Activated CD8-positive, alpha-beta memory T cell treated with anti-CD3 and anti-CD28 coated beads, Interleukin-2, amount 10 ng/mL, durations not matched to agents 7 days and 5 days (primary cell): ENCODE results near the gene S100A7A. TPM values are rescaled to one million over a fixed set of nuclear protein-coding genes. Genes with fewer than 3 reads are reported as not detected.
A peak's percentile ranks its signal among the peaks of the same experiment; 100 is the strongest.
"Not testable (repeated sequence)": the region's sequence is repeated elsewhere in the genome, so short reads cannot be mapped to it uniquely, and the experiment has no call there.

ENCODE experiments used
- ATAC-seq: fragments of 150-1000 bp; cut with Tn5 transposase; one replicate; pipeline ENCODE4 v1.10.0; 2021; ENCODE audit warnings: moderate library complexity
- CTCF ChIA-PET: fragments of 350-600 bp; sonication (Branson Sonifier 250); formaldehyde crosslinking; loops from one replicate; lab custom pipeline; 2021; ENCODE audit warnings: antibody characterized with exemption; lab: Charles Lee
- DNase-seq: peaks from one replicate; pipeline ENCODE4 v3.0.0-alpha.2; 2020
- H3K27ac Mint-ChIP-seq: one replicate; pipeline ENCODE4 v1.8.0; 2021; ENCODE audit warnings: mild to moderate bottlenecking, mixed read lengths
- H3K27me3 Mint-ChIP-seq: one replicate; pipeline ENCODE4 v1.8.0; 2021; ENCODE audit warnings: mixed read lengths
- H3K36me3 Mint-ChIP-seq: one replicate; pipeline ENCODE4 v1.8.0; 2021; ENCODE audit warnings: mild to moderate bottlenecking, mixed read lengths
- H3K4me1 Mint-ChIP-seq: one replicate; pipeline ENCODE4 v1.8.0; 2021; ENCODE audit warnings: mixed read lengths
- H3K4me3 Mint-ChIP-seq: one replicate; pipeline ENCODE4 v1.8.0; 2021; ENCODE audit warnings: mild to moderate bottlenecking, moderate library complexity, mixed read lengths
- H3K9me3 Mint-ChIP-seq: one replicate; pipeline ENCODE4 v1.8.0; 2022; ENCODE audit warnings: low read depth, mixed read lengths
- total RNA-seq, 2 experiments: library from RNA; stranded (reverse); gene quantifications; one replicate each; pipeline ENCODE4 v1.2.3, GENCODE V29; 2021

Gene S100A7A
- total RNA-seq, 2 experiments from 2014 or later: not detected

- peaks cover 10% of the 10 kb centered on the region for H3K27me3 Mint-ChIP-seq
- H3K9me3 Mint-ChIP-seq: no peaks in the 10 kb centered on the region
- DNase-seq (no peak), ATAC-seq (no peak)
- no peak overlapping the region for H3K4me3 Mint-ChIP-seq
- no peaks in the 10 kb centered on the region for H3K4me1 Mint-ChIP-seq
- H3K36me3 Mint-ChIP-seq: no peaks in the 10 kb centered on the region
- H3K27ac Mint-ChIP-seq: no peak overlapping the region
- CTCF ChIA-PET: no interaction called here
Measured at GRCh38 chr1:153399401-153400055, 16.8 kb upstream of the S100A7A start.

GRCh38 chr1:153400244-153400643 is 16.1 kb upstream of the S100A7A start:
- Mint-ChIP-seq H3K27ac (no peak overlapping the region), H3K9me3 (no peaks in the 10 kb centered on the region), H3K27me3 (peaks cover 10% of the 10 kb centered on the region), H3K36me3 (no peaks in the 10 kb centered on the region), H3K4me1 (no peaks in the 10 kb centered on the region), H3K4me3 (no peak overlapping the region)
- no peak for DNase-seq
- ATAC-seq: no peak
- CTCF ChIA-PET: interaction anchor here (0.7 kb wide), 1 partner anchor 101 kb away, joined by 3 read pairs; no protein-coding TSS in a partner anchor

- Mint-ChIP-seq H3K4me3 (no peak overlapping the region), H3K9me3 (no peaks in the 10 kb centered on the region), H3K4me1 (no peaks in the 10 kb centered on the region), H3K27ac (no peak overlapping the region), H3K27me3 (peaks cover 10% of the 10 kb centered on the region), H3K36me3 (no peaks in the 10 kb centered on the region)
- DNase-seq (no peak), ATAC-seq (no peak)
- CTCF ChIA-PET: no interaction called here
Measured at GRCh38 chr1:153401461-153401860, 14.9 kb upstream of the S100A7A start.

GRCh38 chr1:153402226-153402625 is 14.1 kb upstream of the S100A7A start:
- Mint-ChIP-seq H3K27ac (no peak overlapping the region), H3K27me3 (peaks cover 10% of the 10 kb centered on the region), H3K36me3 (no peaks in the 10 kb centered on the region), H3K9me3 (no peaks in the 10 kb centered on the region), H3K4me3 (no peak overlapping the region), H3K4me1 (peaks cover 2% of the 10 kb centered on the region)
- no peak for ATAC-seq
- no peak for DNase-seq
- CTCF ChIA-PET: interaction anchor here (1.5 to 3.3 kb wide), 2 partner anchors 21 to 47 kb away, joined by 4 to 13 read pairs; no protein-coding TSS in a partner anchor

GRCh38 chr1:153403421-153404085 is 12.8 kb upstream of the S100A7A start:
- Mint-ChIP-seq H3K4me3 (no peak overlapping the region), H3K9me3 (no peaks in the 10 kb centered on the region), H3K4me1 (peaks cover 2% of the 10 kb centered on the region), H3K27me3 (peaks cover 19% of the 10 kb centered on the region), H3K36me3 (no peaks in the 10 kb centered on the region), H3K27ac (no peak overlapping the region)
- no peak for ATAC-seq
- CTCF ChIA-PET: interaction anchor here (1.5 to 3.3 kb wide), 3 partner anchors 22 to 51 kb away, joined by 4 to 13 read pairs (median 7); no protein-coding TSS in a partner anchor
- no peak for DNase-seq

GRCh38 chr1:153404086-153404635 is 12.2 kb upstream of the S100A7A start:
- ATAC-seq (no peak), DNase-seq (no peak)
- H3K9me3 Mint-ChIP-seq: no peaks in the 10 kb centered on the region
- H3K36me3 Mint-ChIP-seq: no peaks in the 10 kb centered on the region
- CTCF ChIA-PET: interaction anchor here (1.6 to 3.3 kb wide), 2 partner anchors 49 to 51 kb away, joined by 7 to 13 read pairs; no protein-coding TSS in a partner anchor
- H3K4me3 Mint-ChIP-seq: no peak overlapping the region
- H3K27ac Mint-ChIP-seq: no peak overlapping the region
- H3K4me1 Mint-ChIP-seq: peaks cover 2% of the 10 kb centered on the region
- peaks cover 21% of the 10 kb centered on the region for H3K27me3 Mint-ChIP-seq

GRCh38 chr1:153404768-153405167 is 11.6 kb upstream of the S100A7A start:
- Mint-ChIP-seq H3K27ac (no peak overlapping the region), H3K27me3 (peaks cover 27% of the 10 kb centered on the region)
- CTCF ChIA-PET: interaction anchor here (1.6 to 3.3 kb wide), 2 partner anchors 50 to 52 kb away, joined by 7 to 13 read pairs; no protein-coding TSS in a partner anchor

GRCh38 chr1:153405825-153406599 is 10.3 kb upstream of the S100A7A start:
- not testable (repeated sequence) for ATAC-seq, H3K36me3 Mint-ChIP-seq, H3K4me3 Mint-ChIP-seq

More at GRCh38 chr1:153404768-153405167, 11.6 kb upstream of the S100A7A start:
- Mint-ChIP-seq H3K4me3 (no peak overlapping the region), H3K36me3 (no peaks in the 10 kb centered on the region), H3K4me1 (peaks cover 2% of the 10 kb centered on the region), H3K9me3 (no peaks in the 10 kb centered on the region)
- ATAC-seq (no peak), DNase-seq (peak; percentile 62)

GRCh38 chr1:153407274-153407673 is 9.0 kb upstream of the S100A7A start:
- not testable (repeated sequence) for H3K9me3 Mint-ChIP-seq, H3K4me1 Mint-ChIP-seq, DNase-seq, ATAC-seq, H3K36me3 Mint-ChIP-seq, H3K27ac Mint-ChIP-seq, H3K4me3 Mint-ChIP-seq
- peaks cover 25% of the 10 kb centered on the region for H3K27me3 Mint-ChIP-seq
- CTCF ChIA-PET: interaction anchor here (1.2 kb wide), 1 partner anchor 55 kb away, joined by 5 read pairs; no protein-coding TSS in a partner anchor

More at GRCh38 chr1:153405825-153406599, 10.3 kb upstream of the S100A7A start:
- H3K27ac Mint-ChIP-seq, DNase-seq, H3K9me3 Mint-ChIP-seq, H3K4me1 Mint-ChIP-seq: not testable (repeated sequence)
- H3K27me3 Mint-ChIP-seq: peaks cover 31% of the 10 kb centered on the region
- CTCF ChIA-PET: interaction anchor here (1.2 kb wide), 1 partner anchor 54 kb away, joined by 5 read pairs; no protein-coding TSS in a partner anchor

- H3K27ac Mint-ChIP-seq, H3K9me3 Mint-ChIP-seq, H3K36me3 Mint-ChIP-seq, CTCF ChIA-PET, H3K4me3 Mint-ChIP-seq, ATAC-seq, H3K4me1 Mint-ChIP-seq, DNase-seq: not testable (repeated sequence)
- H3K27me3 Mint-ChIP-seq: peaks cover 12% of the 10 kb centered on the region
Measured at GRCh38 chr1:153413961-153414360, 2.4 kb upstream of the S100A7A start.

GRCh38 chr1:153417136-153417888 is 992 bp downstream of the S100A7A start:
- CTCF ChIA-PET: no interaction called here
- H3K27ac Mint-ChIP-seq: no peak overlapping the region
- H3K4me3 Mint-ChIP-seq: no peak overlapping the region
- no peak for DNase-seq
- H3K9me3 Mint-ChIP-seq: no peaks in the 10 kb centered on the region
- H3K27me3 Mint-ChIP-seq: no peaks in the 10 kb centered on the region
- no peaks in the 10 kb centered on the region for H3K4me1 Mint-ChIP-seq
- no peak for ATAC-seq
- no peaks in the 10 kb centered on the region for H3K36me3 Mint-ChIP-seq

- H3K27ac Mint-ChIP-seq, H3K36me3 Mint-ChIP-seq, CTCF ChIA-PET, H3K4me3 Mint-ChIP-seq, H3K9me3 Mint-ChIP-seq, ATAC-seq, H3K27me3 Mint-ChIP-seq, H3K4me1 Mint-ChIP-seq, DNase-seq: not testable (repeated sequence)
Measured at GRCh38 chr1:153418758-153419435, 2.6 kb downstream of the S100A7A start.
